GM23248 (cell line): ENCODE results near the gene TULP4.

Experiments
- EZH2 ChIP-seq: fragments of 200-600 bp; sonication (generic); IDR thresholded peaks from 2 replicates; pipeline ENCODE4 v1.6.1; 2018; ENCODE audit warnings: antibody characterized with exemption, mild to moderate bottlenecking; ENCODE audit not compliant: insufficient read depth, poor library complexity, severe bottlenecking
- EZH2phosphoT487 ChIP-seq: fragments of 200-600 bp; sonication (generic); IDR thresholded peaks from 2 replicates; pipeline ENCODE4 v1.6.1; 2018; ENCODE audit warnings: antibody characterized with exemption, moderate library complexity, mild to moderate bottlenecking, low read depth; ENCODE audit not compliant: insufficient read depth

GRCh38 chr6:158509465-158509864 is 197.2 kb downstream of the TULP4 start:
- TF ChIP-seq EZH2phosphoT487, result no peak
- TF ChIP-seq EZH2, result no peak
